ENCODE measurements around the gene LRRC8E.
A peak's percentile ranks its signal among the peaks of the same experiment; 100 is the strongest.
"Not testable (repeated sequence)": the region's sequence is repeated elsewhere in the genome, so short reads cannot be mapped to it uniquely, and the experiment has no call there.

Gene LRRC8E

DNA sequence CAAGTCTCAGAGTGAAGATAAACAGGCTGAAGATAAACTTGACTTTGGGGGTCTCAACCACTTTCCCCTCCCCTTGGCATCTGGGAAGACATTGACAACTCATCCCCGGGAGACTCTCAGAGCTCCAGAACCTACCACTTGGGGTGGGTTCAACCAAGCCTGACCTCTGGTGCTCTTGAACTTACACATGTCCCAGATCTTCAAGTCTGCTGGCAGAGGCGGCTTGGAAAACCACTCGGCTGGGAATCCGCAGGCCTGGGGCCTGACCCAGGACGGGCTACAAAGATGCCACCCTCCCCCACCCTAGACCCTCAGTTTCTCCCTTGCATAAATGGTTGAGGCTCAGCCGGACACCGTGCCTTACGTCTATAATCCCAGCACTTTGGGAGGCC is 512 bp downstream of the LRRC8E start:
- no peak for DNase-seq

- DNase-seq = not testable (repeated sequence)
Measured at GRCh38 chr19:7893362-7894101, 5.2 kb downstream of the LRRC8E start.

DNA sequence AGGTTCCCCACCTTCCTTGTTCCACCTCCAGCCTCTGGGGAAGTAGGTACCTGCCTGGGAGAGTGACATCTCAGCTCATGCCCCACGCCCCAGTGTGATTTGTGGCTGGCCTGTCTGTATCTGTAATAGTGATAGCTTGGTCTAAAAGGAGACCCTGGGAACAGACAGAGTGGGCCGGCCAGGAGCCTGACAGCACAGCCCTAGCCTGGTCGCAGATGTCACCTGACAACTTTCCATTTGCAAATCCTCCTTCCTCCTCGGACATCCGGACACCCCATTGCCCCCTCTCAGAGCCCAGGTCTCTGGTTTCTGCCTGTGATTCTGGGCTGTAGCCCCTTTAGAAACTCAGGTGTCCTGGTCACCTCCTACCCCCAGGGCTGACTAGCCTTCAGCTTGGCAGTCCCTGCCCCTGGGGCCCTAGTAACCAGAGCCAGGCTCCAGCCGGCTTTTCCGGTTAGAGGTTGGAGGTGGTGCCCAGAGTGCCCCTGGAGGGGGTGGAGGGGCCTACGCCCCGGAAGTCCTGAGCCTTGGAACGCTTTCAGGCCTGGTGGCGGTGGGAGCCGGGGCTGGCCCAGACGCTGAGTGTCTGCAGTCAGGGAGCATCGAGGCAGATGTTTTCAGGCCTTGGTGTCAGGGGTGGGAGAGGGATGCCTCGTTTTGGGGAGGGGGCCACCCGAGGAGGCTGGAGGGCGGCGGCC is 6.5 kb downstream of the LRRC8E start:
- no peak for DNase-seq

- DNase-seq = no peak
Measured at GRCh38 chr19:7895565-7895964, 7.3 kb downstream of the LRRC8E start.

- no peak for DNase-seq
Measured at GRCh38 chr19:7897292-7897691, 9.0 kb downstream of the LRRC8E start.

GRCh38 chr19:7898967-7899366 is 10.7 kb downstream of the LRRC8E start:
- DNase-seq = no peak

DNA sequence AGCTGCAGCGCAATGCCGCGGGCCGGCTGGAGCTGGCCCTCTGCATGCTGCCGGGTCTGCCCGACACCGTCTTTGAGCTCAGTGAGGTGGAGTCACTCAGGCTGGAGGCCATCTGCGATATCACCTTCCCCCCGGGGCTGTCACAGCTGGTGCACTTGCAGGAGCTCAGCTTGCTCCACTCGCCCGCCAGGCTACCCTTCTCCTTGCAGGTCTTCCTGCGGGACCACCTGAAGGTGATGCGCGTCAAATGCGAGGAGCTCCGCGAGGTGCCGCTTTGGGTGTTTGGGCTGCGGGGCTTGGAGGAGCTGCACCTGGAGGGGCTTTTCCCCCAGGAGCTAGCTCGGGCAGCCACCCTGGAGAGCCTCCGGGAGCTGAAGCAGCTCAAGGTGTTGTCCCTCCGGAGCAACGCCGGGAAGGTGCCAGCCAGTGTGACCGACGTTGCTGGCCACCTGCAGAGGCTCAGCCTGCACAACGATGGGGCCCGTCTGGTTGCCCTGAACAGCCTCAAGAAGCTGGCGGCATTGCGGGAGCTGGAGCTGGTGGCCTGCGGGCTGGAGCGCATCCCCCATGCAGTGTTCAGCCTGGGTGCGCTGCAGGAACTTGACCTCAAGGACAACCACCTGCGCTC is 11.6 kb downstream of the LRRC8E start:
- no peak for DNase-seq

DNA sequence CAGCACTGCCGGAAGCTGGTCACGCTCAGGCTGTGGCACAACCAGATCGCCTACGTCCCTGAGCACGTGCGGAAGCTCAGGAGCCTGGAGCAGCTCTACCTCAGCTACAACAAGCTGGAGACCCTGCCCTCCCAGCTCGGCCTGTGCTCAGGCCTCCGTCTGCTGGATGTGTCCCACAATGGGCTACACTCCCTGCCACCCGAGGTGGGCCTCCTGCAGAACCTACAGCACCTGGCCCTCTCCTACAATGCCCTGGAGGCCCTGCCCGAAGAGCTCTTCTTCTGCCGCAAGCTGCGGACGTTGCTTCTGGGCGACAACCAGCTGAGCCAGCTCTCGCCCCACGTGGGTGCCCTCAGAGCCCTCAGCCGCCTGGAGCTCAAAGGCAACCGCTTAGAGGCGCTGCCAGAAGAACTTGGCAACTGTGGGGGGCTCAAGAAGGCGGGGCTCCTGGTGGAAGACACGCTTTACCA is 12.1 kb downstream of the LRRC8E start:
- no peak for DNase-seq

DNA sequence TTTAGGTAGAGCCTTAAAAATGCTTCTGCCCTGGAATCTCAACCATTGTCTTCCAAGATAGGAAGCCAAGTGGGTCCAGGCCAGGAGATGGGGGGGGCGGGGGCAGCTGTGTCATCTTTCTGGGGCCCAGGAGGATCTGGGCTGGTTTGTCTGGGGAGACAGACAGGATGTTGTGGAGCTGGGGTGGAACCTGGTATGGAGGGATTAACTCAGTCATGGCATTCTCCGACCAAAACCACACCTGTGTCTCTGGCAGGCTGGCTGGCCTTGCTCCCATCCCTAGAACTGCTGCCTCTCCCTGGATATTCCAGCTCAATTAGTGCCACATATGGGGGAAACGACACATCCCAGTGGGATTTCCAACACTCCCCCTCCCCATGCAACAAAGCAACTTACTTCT is 12.6 kb downstream of the LRRC8E start:
- no peak for DNase-seq

- DNase-seq = no peak
Measured at GRCh38 chr19:7901337-7901736, 13.0 kb downstream of the LRRC8E start.

DNA sequence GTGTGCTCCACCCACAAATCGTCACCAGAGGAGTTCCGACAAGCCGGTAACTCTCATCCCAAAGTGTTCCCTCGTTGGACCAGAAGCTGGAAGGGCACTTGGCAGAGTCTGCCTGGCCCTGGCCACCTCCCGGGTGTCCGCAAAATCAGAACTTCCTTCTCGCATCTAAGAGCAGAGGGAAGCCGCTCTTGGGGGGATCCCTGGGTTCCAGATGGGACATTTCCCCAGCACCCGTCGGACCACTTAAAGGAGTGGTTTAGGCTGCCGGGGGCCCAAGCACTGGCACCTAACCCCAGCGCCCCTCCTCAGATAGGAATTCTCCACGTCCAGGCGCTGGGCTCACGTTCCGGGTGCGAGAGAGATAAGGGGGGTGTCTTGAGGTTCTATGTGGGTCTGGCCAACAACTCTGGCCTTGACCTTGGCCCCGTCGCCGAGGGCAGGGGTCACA is 14.5 kb downstream of the LRRC8E start:
- no peak for DNase-seq

GRCh38 chr19:7903244-7904073 is 15.1 kb downstream of the LRRC8E start, which contains the start of gene MAP2K7:
TSS of gene MAP2K7 (plus strand) at chr19:7903877. CDS start at chr19:7903945, 68 bp downstream.
- DNase-seq = peak; percentile 98

- peak in 1 of 2 experiments; percentile 17 for DNase-seq
Measured at GRCh38 chr19:7904074-7905020, 16.0 kb downstream of the LRRC8E start.

GRCh38 chr19:7905268-7905667 is 17.0 kb downstream of the LRRC8E start:
- DNase-seq = no peak

GRCh38 chr19:7905859-7906258 is 17.5 kb downstream of the LRRC8E start:
- DNase-seq = no peak

GRCh38 chr19:7907122-7907521 is 18.8 kb downstream of the LRRC8E start:
- DNase-seq = no peak

DNA sequence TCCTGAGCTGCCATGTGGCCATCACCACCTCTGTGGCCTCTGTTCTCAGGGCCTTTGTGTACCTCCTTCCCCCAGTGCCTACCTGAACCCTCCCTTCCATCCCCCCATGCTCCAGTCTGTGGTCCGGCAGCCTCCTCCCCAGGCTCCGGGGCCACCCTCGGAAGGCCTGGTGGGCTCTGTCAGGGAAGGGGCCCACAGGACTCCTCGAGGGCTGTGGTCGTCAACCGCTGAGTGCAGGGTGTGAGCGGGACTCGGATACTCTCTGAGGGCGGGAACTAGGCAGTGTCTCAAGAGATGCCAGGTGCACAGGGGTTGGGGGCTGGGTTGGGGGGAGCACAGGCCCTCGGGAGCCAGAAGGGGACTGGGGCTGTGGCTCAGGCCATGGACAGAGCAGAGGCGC is 19.2 kb downstream of the LRRC8E start:
- no peak for DNase-seq

GRCh38 chr19:7908078-7908699 is 19.9 kb downstream of the LRRC8E start:
- no peak for DNase-seq

- DNase-seq = no peak
Measured at GRCh38 chr19:7908742-7909461, 20.6 kb downstream of the LRRC8E start.

GRCh38 chr19:7909471-7910067 is 21.3 kb downstream of the LRRC8E start:
- DNase-seq = no peak

All from Kasumi-1 (cell line).